ENCODE data around the gene ZBTB24. TPM values are rescaled to one million over a fixed set of nuclear protein-coding genes. Genes with fewer than 3 reads are reported as not detected.

Gene ZBTB24
- total and polyA plus RNA-seq, 4 donors = 1.2 to 3.9 (median 2.2) TPM

- Histone ChIP-seq H3K36me3 (ENCODE audit: control insufficient read depth in 4 of 4, insufficient read depth in 3 of 4, low read depth in 1 of 4, low read length in 3 of 4) (no peaks in the 10 kb centered on the region), H3K4me3 (ENCODE audit: low read depth in 1 of 3, low read length in 3 of 3) (no peak overlapping the region), H3K27ac (ENCODE audit: low read depth in 1 of 2, low read length in 2 of 2) (no peak overlapping the region), H3K4me1 (ENCODE audit: control insufficient read depth in 4 of 4, insufficient read depth in 4 of 4, low read length in 3 of 4) (peaks cover 0 to 1% (median 0%) of the 10 kb centered on the region in 4 donors), H3K9me3 (ENCODE audit: control insufficient read depth in 4 of 4, low read length in 3 of 4) (no peaks in the 10 kb centered on the region), H3K27me3 (ENCODE audit: control insufficient read depth in 4 of 4, insufficient read depth in 4 of 4, low read length in 3 of 4) (no peaks in the 10 kb centered on the region), H3K9ac (ENCODE audit: low read depth in 1 of 2, low read length in 2 of 2) (no peak overlapping the region)
- TF ChIP-seq YY1 (IDR thresholded peaks at IDR 0.05) (no peak), FOXA2 (IDR thresholded peaks at IDR 0.05) (no peak), JUND (IDR thresholded peaks at IDR 0.05) (no peak), HNF4A (conservative IDR thresholded peaks at IDR 0.05) (no peak), HNF4G (IDR thresholded peaks at IDR 0.05) (no peak), GABPA (IDR thresholded peaks at IDR 0.05 in 1 of 2, conservative IDR thresholded peaks at IDR 0.05 in 1 of 2) (no peak), NR2F2 (IDR thresholded peaks at IDR 0.05) (no peak), EGR1 (IDR thresholded peaks at IDR 0.05; ENCODE audit: low read depth in 2 of 2) (no peak)
- TF ChIP-seq, protein P1, sequence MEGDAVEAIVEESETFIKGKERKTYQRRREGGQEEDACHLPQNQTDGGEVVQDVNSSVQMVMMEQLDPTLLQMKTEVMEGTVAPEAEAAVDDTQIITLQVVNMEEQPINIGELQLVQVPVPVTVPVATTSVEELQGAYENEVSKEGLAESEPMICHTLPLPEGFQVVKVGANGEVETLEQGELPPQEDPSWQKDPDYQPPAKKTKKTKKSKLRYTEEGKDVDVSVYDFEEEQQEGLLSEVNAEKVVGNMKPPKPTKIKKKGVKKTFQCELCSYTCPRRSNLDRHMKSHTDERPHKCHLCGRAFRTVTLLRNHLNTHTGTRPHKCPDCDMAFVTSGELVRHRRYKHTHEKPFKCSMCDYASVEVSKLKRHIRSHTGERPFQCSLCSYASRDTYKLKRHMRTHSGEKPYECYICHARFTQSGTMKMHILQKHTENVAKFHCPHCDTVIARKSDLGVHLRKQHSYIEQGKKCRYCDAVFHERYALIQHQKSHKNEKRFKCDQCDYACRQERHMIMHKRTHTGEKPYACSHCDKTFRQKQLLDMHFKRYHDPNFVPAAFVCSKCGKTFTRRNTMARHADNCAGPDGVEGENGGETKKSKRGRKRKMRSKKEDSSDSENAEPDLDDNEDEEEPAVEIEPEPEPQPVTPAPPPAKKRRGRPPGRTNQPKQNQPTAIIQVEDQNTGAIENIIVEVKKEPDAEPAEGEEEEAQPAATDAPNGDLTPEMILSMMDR (IDR thresholded peaks at IDR 0.05; ENCODE audit: low read depth, low read length, missing input control) = no peak
- TF ChIP-seq, protein P2, sequence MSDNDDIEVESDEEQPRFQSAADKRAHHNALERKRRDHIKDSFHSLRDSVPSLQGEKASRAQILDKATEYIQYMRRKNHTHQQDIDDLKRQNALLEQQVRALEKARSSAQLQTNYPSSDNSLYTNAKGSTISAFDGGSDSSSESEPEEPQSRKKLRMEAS (IDR thresholded peaks at IDR 0.05) = no peak
- TF ChIP-seq, protein P3, sequence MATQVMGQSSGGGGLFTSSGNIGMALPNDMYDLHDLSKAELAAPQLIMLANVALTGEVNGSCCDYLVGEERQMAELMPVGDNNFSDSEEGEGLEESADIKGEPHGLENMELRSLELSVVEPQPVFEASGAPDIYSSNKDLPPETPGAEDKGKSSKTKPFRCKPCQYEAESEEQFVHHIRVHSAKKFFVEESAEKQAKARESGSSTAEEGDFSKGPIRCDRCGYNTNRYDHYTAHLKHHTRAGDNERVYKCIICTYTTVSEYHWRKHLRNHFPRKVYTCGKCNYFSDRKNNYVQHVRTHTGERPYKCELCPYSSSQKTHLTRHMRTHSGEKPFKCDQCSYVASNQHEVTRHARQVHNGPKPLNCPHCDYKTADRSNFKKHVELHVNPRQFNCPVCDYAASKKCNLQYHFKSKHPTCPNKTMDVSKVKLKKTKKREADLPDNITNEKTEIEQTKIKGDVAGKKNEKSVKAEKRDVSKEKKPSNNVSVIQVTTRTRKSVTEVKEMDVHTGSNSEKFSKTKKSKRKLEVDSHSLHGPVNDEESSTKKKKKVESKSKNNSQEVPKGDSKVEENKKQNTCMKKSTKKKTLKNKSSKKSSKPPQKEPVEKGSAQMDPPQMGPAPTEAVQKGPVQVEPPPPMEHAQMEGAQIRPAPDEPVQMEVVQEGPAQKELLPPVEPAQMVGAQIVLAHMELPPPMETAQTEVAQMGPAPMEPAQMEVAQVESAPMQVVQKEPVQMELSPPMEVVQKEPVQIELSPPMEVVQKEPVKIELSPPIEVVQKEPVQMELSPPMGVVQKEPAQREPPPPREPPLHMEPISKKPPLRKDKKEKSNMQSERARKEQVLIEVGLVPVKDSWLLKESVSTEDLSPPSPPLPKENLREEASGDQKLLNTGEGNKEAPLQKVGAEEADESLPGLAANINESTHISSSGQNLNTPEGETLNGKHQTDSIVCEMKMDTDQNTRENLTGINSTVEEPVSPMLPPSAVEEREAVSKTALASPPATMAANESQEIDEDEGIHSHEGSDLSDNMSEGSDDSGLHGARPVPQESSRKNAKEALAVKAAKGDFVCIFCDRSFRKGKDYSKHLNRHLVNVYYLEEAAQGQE (IDR thresholded peaks at IDR 0.05) = no peak
- no peak for DNase-seq (ENCODE audit: low spot score)
- 68% methylated on average over 2 of the region's 2 CpGs for WGBS
Measured at GRCh38 chr6:109490713-109491112, 7.7 kb upstream of the ZBTB24 start.

GRCh38 chr6:109488001-109488400, 5.0 kb upstream of the ZBTB24 start:
- Histone ChIP-seq H3K27me3 (ENCODE audit: control insufficient read depth in 4 of 4, insufficient read depth in 4 of 4, low read length in 3 of 4) (no peaks in the 10 kb centered on the region), H3K4me3 (ENCODE audit: low read depth in 1 of 3, low read length in 3 of 3) (no peak overlapping the region), H3K9ac (ENCODE audit: low read depth in 1 of 2, low read length in 2 of 2) (no peak overlapping the region), H3K36me3 (ENCODE audit: control insufficient read depth in 4 of 4, insufficient read depth in 3 of 4, low read depth in 1 of 4, low read length in 3 of 4) (no peaks in the 10 kb centered on the region), H3K4me1 (ENCODE audit: control insufficient read depth in 4 of 4, insufficient read depth in 4 of 4, low read length in 3 of 4) (peaks cover 0 to 3% (median under 1%) of the 10 kb centered on the region in 4 donors), H3K27ac (ENCODE audit: low read depth in 1 of 2, low read length in 2 of 2) (no peak overlapping the region), H3K9me3 (ENCODE audit: control insufficient read depth in 4 of 4, low read length in 3 of 4) (no peaks in the 10 kb centered on the region)
- TF ChIP-seq YY1 (IDR thresholded peaks at IDR 0.05) (no peak), GABPA (IDR thresholded peaks at IDR 0.05 in 1 of 2, conservative IDR thresholded peaks at IDR 0.05 in 1 of 2) (no peak), NR2F2 (IDR thresholded peaks at IDR 0.05) (no peak), JUND (IDR thresholded peaks at IDR 0.05) (no peak), FOXA1 (IDR thresholded peaks at IDR 0.05) (no peak), RAD21 (IDR thresholded peaks at IDR 0.05) (no peak)
- no peak for DNase-seq (ENCODE audit: low spot score)

GRCh38 chr6:109486068-109486467, 3.0 kb upstream of the ZBTB24 start:
- Histone ChIP-seq H3K27me3 (ENCODE audit: control insufficient read depth in 4 of 4, insufficient read depth in 4 of 4, low read length in 3 of 4) (no peaks in the 10 kb centered on the region), H3K27ac (ENCODE audit: low read depth in 1 of 2, low read length in 2 of 2) (no peak overlapping the region), H3K9me3 (ENCODE audit: control insufficient read depth in 4 of 4, low read length in 3 of 4) (no peaks in the 10 kb centered on the region), H3K36me3 (ENCODE audit: control insufficient read depth in 4 of 4, insufficient read depth in 3 of 4, low read depth in 1 of 4, low read length in 3 of 4) (peaks cover 0 to 4% (median 0%) of the 10 kb centered on the region in 4 donors), H3K9ac (ENCODE audit: low read depth in 1 of 2, low read length in 2 of 2) (no peak overlapping the region), H3K4me1 (ENCODE audit: control insufficient read depth in 4 of 4, insufficient read depth in 4 of 4, low read length in 3 of 4) (peaks cover 0 to 10% (median 1%) of the 10 kb centered on the region in 4 donors), H3K4me3 (ENCODE audit: low read depth in 1 of 3, low read length in 3 of 3) (no peak overlapping the region)
- TF ChIP-seq FOXA1 (IDR thresholded peaks at IDR 0.05) (no peak), RXRA (IDR thresholded peaks at IDR 0.05) (no peak), EGR1 (IDR thresholded peaks at IDR 0.05; ENCODE audit: low read depth in 2 of 2) (no peak), FOXA2 (IDR thresholded peaks at IDR 0.05) (no peak), NR2F2 (IDR thresholded peaks at IDR 0.05) (no peak), HNF4G (IDR thresholded peaks at IDR 0.05) (no peak), YY1 (IDR thresholded peaks at IDR 0.05) (no peak)
- TF ChIP-seq, protein P2 (IDR thresholded peaks at IDR 0.05) = no peak
- TF ChIP-seq, protein P1 (IDR thresholded peaks at IDR 0.05; ENCODE audit: low read depth, low read length, missing input control) = no peak
- DNase-seq (ENCODE audit: low spot score) = no peak
- 71% methylated on average over 1 of the region's 1 CpG for WGBS
